Ovary (tissue), 3 donors: Measurements from ENCODE around the gene CREB1.

Experiments
- EP300 ChIP-seq: sonication (generic); formaldehyde crosslinking; IDR thresholded peaks from one replicate; pipeline ENCODE4 v1.6.1; 2017; ENCODE audit warnings: antibody characterized with exemption
- POLR2A ChIP-seq: fragments of 450-650 bp; IDR thresholded peaks from one replicate; pipeline ENCODE4 v1.6.1; 2017; ENCODE audit warnings: antibody characterized with exemption, mild to moderate bottlenecking, moderate library complexity
- TF ChIP-seq, protein P1 (sequence below), 3 donors: fragments of 450-650 bp in 2 of 3; fragments of 200-600 bp in 1 of 3; IDR thresholded peaks; one replicate each; pipeline versions ENCODE4 v1.5.1 to v1.8.0; 2016 to 2022; ENCODE audit warnings: antibody characterized with exemption in 3 of 3, mild to moderate bottlenecking in 1 of 3
- donor health status: DM: no; HTN: no; CAD: no.

DNA sequence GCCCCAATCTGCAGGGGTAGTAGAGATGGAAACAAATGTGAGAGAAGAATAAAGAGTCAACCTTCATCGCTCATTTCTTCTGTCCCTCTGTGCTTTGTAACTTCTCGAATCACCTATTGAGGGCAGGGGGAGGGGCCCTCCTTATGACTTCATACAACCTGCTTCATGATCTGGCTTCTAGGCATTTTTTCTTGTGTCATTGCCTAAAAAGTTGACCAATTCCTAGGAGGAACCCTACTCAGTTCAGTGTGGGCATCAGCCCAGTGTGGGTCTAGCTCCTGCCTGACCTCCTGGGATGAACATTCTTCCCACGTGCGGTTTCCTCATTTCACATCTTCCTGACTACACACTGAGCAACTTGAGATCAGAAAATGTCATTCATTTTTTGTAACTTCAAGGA, 46.3 kb upstream of the CREB1 start:
- TF ChIP-seq POLR2A, result no peak
- TF ChIP-seq, protein P1, sequence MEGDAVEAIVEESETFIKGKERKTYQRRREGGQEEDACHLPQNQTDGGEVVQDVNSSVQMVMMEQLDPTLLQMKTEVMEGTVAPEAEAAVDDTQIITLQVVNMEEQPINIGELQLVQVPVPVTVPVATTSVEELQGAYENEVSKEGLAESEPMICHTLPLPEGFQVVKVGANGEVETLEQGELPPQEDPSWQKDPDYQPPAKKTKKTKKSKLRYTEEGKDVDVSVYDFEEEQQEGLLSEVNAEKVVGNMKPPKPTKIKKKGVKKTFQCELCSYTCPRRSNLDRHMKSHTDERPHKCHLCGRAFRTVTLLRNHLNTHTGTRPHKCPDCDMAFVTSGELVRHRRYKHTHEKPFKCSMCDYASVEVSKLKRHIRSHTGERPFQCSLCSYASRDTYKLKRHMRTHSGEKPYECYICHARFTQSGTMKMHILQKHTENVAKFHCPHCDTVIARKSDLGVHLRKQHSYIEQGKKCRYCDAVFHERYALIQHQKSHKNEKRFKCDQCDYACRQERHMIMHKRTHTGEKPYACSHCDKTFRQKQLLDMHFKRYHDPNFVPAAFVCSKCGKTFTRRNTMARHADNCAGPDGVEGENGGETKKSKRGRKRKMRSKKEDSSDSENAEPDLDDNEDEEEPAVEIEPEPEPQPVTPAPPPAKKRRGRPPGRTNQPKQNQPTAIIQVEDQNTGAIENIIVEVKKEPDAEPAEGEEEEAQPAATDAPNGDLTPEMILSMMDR (IDR thresholded peaks at IDR 0.05), result no peak
- no peak for TF ChIP-seq EP300
